WI38 (cell line): ENCODE measurements around the gene ATP1B4.
"Not testable (repeated sequence)": the region's sequence is repeated elsewhere in the genome, so short reads cannot be mapped to it uniquely, and the experiment has no call there.

Source experiments
- H3K4me3 ChIP-seq: 2 replicates; pipeline ENCODE4 v1.5.1; 2011; ENCODE audit warnings: low read depth, mild to moderate bottlenecking, control low read depth, low read length
- CTCF ChIP-seq: IDR thresholded peaks from 2 replicates; pipeline ENCODE4 v1.5.1; 2012; ENCODE audit warnings: low read depth, mild to moderate bottlenecking, control low read depth, low read length

ATP1B4 gene

GRCh38 chrX:120334151-120334550, 27.7 kb upstream of the ATP1B4 start:
- no peak for TF ChIP-seq CTCF
- no peak overlapping the region for H3K4me3 ChIP-seq

- no peak for TF ChIP-seq CTCF
- no peak overlapping the region for H3K4me3 ChIP-seq
These were observed 27.3 kb upstream of the ATP1B4 start for GRCh38 chrX:120334603-120335002.

- no peak overlapping the region for H3K4me3 ChIP-seq
These were observed 26.6 kb upstream of the ATP1B4 start for GRCh38 chrX:120335289-120335688.

GRCh38 chrX:120336899-120337298, 25.0 kb upstream of the ATP1B4 start:
- no peak overlapping the region for H3K4me3 ChIP-seq
- TF ChIP-seq CTCF = no peak

More at GRCh38 chrX:120335289-120335688, 26.6 kb upstream of the ATP1B4 start:
- no peak for TF ChIP-seq CTCF

GRCh38 chrX:120344566-120344965, 17.3 kb upstream of the ATP1B4 start:
- H3K4me3 ChIP-seq = not testable (repeated sequence)

GRCh38 chrX:120350450-120351138, 11.3 kb upstream of the ATP1B4 start:
- H3K4me3 ChIP-seq = no peak overlapping the region
- TF ChIP-seq CTCF = no peak

GRCh38 chrX:120356084-120356483, 5.8 kb upstream of the ATP1B4 start:
- H3K4me3 ChIP-seq = no peak overlapping the region
- no peak for TF ChIP-seq CTCF

GRCh38 chrX:120357186-120357585, 4.7 kb upstream of the ATP1B4 start:
- no peak for TF ChIP-seq CTCF
- no peak overlapping the region for H3K4me3 ChIP-seq
